ENCODE results near the gene CTNNA3. TPM values are rescaled to one million over a fixed set of nuclear protein-coding genes. Genes with fewer than 3 reads are reported as not detected.

Gene CTNNA3
- polyA plus RNA-seq, 1 experiment = 0.26 TPM

DNA sequence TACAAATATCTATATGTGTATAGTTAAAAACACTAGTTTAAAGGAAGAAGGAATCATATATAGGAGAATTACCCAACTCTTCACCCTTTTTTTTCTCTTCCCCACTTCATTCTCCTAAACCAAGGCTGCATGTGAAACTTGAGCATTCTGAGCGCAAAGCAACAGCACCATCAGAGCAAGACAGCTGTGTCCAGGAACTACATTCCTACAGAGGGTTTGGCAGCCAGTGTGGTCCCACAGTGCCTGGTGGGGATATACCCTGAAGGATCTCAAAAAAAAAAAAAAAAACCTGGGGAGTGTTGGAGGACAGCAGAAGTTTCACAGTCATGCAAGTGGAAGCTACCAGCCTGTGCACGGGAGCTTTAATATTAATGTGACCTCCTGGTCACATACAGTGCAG, 310.4 kb downstream of the CTNNA3 start:
- CTCF ChIA-PET = no interaction called here
- Histone ChIP-seq H3K9me3 (ENCODE audit: control insufficient read depth, insufficient read depth, low read length) (no peaks in the 10 kb centered on the region), H3K4me3 (ENCODE audit: low read depth, low read length) (no peak overlapping the region), H3K27me3 (ENCODE audit: control insufficient read depth, insufficient read depth, low read length) (no peaks in the 10 kb centered on the region), H3K27ac (ENCODE audit: low read depth, low read length) (no peak overlapping the region)
- TF ChIP-seq, protein P1, sequence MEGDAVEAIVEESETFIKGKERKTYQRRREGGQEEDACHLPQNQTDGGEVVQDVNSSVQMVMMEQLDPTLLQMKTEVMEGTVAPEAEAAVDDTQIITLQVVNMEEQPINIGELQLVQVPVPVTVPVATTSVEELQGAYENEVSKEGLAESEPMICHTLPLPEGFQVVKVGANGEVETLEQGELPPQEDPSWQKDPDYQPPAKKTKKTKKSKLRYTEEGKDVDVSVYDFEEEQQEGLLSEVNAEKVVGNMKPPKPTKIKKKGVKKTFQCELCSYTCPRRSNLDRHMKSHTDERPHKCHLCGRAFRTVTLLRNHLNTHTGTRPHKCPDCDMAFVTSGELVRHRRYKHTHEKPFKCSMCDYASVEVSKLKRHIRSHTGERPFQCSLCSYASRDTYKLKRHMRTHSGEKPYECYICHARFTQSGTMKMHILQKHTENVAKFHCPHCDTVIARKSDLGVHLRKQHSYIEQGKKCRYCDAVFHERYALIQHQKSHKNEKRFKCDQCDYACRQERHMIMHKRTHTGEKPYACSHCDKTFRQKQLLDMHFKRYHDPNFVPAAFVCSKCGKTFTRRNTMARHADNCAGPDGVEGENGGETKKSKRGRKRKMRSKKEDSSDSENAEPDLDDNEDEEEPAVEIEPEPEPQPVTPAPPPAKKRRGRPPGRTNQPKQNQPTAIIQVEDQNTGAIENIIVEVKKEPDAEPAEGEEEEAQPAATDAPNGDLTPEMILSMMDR (IDR thresholded peaks at IDR 0.05; ENCODE audit: low read depth, low read length) = no peak
- no peak for DNase-seq (ENCODE audit: low read depth, low spot score)
- POLR2A ChIA-PET = no interaction called here

DNA sequence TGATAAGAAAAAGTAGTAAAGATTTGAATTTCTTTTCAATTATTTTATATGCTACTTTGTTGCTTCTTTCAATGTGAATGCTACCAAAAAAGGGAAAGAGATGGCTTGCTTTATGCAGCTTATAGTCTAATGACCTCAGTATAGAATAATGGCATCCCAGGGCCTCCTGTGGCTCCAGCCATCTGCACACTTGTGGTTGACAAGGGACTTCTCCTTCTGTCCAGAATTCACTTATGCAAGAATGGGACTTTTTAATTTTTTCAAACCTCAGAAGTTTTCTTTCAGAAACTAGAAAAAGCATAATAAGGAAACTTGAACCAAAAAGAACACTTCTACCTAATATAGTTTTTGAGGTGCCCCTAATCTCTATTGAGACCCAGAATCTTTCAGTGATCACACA, 310.9 kb downstream of the CTNNA3 start:
- Histone ChIP-seq H3K4me3 (ENCODE audit: low read depth, low read length) (no peak overlapping the region), H3K27ac (ENCODE audit: low read depth, low read length) (no peak overlapping the region), H3K27me3 (ENCODE audit: control insufficient read depth, insufficient read depth, low read length) (no peaks in the 10 kb centered on the region), H3K9me3 (ENCODE audit: control insufficient read depth, insufficient read depth, low read length) (no peaks in the 10 kb centered on the region)
- ChIA-PET CTCF (no interaction called here), POLR2A (no interaction called here)
- TF ChIP-seq, protein P1 (IDR thresholded peaks at IDR 0.05; ENCODE audit: low read depth, low read length) = no peak
- no peak for DNase-seq (ENCODE audit: low read depth, low spot score)

DNA sequence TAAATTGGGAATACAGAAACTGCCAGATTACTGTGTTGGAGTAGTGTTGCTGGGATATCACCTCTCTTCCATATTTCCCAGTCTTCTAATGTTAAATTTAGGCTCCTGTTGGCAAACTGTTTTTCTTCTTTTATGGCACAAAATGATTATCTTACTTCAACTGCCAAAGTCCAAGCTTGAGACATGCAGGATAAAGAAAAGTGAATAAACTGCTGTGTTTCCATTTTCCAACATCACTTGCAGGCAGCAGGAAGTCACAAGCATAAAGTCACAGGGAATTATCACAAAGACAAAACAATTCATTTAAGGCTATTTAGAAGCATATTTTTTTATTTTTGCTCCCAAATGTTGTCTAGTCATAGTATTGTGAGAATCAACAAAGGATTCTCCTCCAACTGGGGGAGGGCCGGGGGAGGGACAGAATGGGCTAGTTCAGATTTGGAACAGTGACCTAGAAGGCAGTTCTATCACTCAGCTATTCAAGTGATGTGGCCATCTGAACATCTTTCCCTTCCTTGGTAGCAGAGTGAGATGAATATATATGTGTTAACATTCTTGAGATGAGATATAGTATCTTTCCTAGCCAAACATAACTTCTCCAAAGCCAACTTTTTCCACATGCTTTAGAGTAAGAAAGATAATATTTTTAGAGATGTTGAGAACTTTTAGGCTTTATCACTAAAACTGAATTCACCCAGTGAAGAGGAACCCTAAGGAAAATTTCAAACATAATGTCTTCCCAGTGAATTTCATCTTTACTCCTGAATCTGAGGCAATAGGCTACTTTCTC, 364.7 kb downstream of the CTNNA3 start:
- POLR2A ChIA-PET = interaction anchor here (0.6 kb wide), 1 partner anchor 183 kb away, joined by 3 read pairs; no protein-coding TSS in a partner anchor
- CTCF ChIA-PET = no interaction called here
- H3K27ac ChIP-seq (ENCODE audit: low read depth, low read length) = no peak overlapping the region

DNA sequence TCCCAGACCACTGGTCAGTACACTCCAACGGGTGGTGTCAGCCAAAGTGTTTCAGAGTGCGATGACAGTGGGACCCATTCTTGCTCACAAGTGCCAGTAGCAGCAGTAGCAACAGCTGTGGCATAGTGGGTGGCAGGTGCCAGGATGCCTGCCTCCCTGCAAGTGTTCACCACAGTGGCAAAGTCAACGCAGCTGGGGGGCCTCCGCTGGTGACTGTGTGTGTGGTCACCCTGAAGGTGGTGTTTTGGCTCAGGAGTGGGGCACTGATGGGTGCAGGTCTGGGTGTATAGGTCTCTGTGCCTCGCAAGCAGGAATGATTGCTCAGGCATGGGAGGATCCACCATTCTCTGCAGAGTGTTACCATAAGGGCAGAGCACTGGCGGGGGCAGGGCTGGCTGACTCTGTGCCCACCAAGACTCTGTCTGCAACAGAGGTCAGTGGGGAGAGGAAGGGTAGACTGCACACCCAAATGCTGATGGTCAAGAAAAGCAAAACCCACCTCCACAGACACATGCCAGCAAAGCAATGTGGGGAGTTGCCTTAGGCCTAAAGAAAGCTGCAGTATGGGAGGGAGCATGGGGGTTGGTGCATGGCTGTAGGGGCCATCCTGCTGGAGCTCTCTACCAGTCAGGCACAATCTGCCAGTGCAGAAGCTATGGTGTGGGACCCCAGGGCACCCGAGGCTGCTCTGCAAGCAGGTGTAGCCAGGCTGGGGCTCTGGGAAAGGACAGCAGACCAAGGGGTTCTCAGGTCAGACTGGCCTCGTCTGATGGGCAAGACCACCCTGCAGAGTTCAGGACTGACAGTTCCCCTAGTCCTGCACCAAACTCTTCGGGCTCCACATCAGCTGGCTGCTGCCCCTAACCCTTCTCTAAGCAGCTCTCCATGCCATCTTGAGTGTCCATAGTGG, 368.1 kb downstream of the CTNNA3 start:
- POLR2A ChIA-PET = no interaction called here
- no peaks in the 10 kb centered on the region for H3K27me3 ChIP-seq (ENCODE audit: control insufficient read depth, insufficient read depth, low read length)
- DNase-seq (ENCODE audit: low read depth, low spot score) = no peak
- no peak overlapping the region for H3K27ac ChIP-seq (ENCODE audit: low read depth, low read length)
- no peaks in the 10 kb centered on the region for H3K9me3 ChIP-seq (ENCODE audit: control insufficient read depth, insufficient read depth, low read length)
- TF ChIP-seq, protein P1 (IDR thresholded peaks at IDR 0.05; ENCODE audit: low read depth, low read length) = no peak
- no peak overlapping the region for H3K4me3 ChIP-seq (ENCODE audit: low read depth, low read length)
- CTCF ChIA-PET = no interaction called here

More for the DNA sequence above, 364.7 kb downstream of the CTNNA3 start:
- TF ChIP-seq, protein P1 (IDR thresholded peaks at IDR 0.05; ENCODE audit: low read depth, low read length) = no peak
- no peak for DNase-seq (ENCODE audit: low read depth, low spot score)
- H3K27me3 ChIP-seq (ENCODE audit: control insufficient read depth, insufficient read depth, low read length) = no peaks in the 10 kb centered on the region
- no peak overlapping the region for H3K4me3 ChIP-seq (ENCODE audit: low read depth, low read length)
- H3K9me3 ChIP-seq (ENCODE audit: control insufficient read depth, insufficient read depth, low read length) = no peaks in the 10 kb centered on the region

DNA sequence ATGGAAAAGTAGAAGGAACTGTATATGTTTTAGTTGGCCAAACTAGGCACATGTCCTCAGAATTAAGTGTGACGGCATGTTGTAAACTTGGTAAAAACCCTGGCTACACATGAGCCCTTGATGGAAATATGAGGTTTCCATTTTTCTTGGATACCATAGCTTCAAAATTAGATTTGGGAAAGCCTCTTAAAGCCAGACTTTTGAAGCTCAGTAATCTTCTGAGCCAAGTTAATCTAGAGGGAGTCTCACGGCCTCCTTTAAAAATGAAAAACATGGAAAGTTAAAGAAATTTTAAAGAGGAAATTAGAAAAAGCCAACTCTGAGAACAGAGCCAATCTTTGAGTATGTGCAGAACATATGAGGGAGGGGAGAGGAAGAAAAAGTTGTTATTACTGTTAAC, 376.0 kb downstream of the CTNNA3 start:
- POLR2A ChIA-PET = no interaction called here
- CTCF ChIA-PET = interaction anchor here (0.7 to 1.1 kb wide), 2 partner anchors 14 to 308 kb away, joined by 3 to 4 read pairs; no protein-coding TSS in a partner anchor

More for the DNA sequence above, 376.0 kb downstream of the CTNNA3 start:
- DNase-seq (ENCODE audit: low read depth, low spot score) = no peak
- no peaks in the 10 kb centered on the region for H3K27me3 ChIP-seq (ENCODE audit: control insufficient read depth, insufficient read depth, low read length)
- TF ChIP-seq, protein P1 (IDR thresholded peaks at IDR 0.05; ENCODE audit: low read depth, low read length) = no peak
- no peak overlapping the region for H3K4me3 ChIP-seq (ENCODE audit: low read depth, low read length)
- H3K27ac ChIP-seq (ENCODE audit: low read depth, low read length) = no peak overlapping the region
- H3K9me3 ChIP-seq (ENCODE audit: control insufficient read depth, insufficient read depth, low read length) = no peaks in the 10 kb centered on the region
